Ovary (tissue), 9 donors: Measurements from ENCODE around the gene GRIK4. TPM values are rescaled to one million over a fixed set of nuclear protein-coding genes. Genes with fewer than 3 reads are reported as not detected.
A peak's percentile ranks its signal among the peaks of the same experiment; 100 is the strongest.

Experiments used
- DNase-seq, 5 donors: peaks; one replicate each; pipeline ENCODE4 v3.0.0-alpha.2; 2019 to 2020
- H3K27ac ChIP-seq, 2 donors: fragments of 200-600 bp; one replicate each; pipeline versions ENCODE4 v1.5.1 to v1.8.0; 2019 to 2022
- H3K27me3 ChIP-seq: fragments of 200-600 bp; one replicate; pipeline ENCODE4 v1.8.0; 2022
- H3K36me3 ChIP-seq: fragments of 200-600 bp; sonication (generic); one replicate; pipeline ENCODE4 v1.5.1; 2019
- H3K4me1 ChIP-seq: one replicate; pipeline ENCODE4 v1.8.1; 2013; ENCODE audit warnings: mild to moderate bottlenecking, moderate library complexity; ENCODE audit not compliant: insufficient read depth
- H3K4me3 ChIP-seq: fragments of 200-600 bp; sonication (generic); one replicate; pipeline ENCODE4 v1.5.1; 2017
- H3K9me3 ChIP-seq, 2 donors: fragments of 200-600 bp in 1 of 2; sonication (generic) in 1 of 2; one replicate each; pipeline versions ENCODE4 v1.5.1 to v1.8.1; 2013 to 2019; ENCODE audit warnings: mild to moderate bottlenecking in 1 of 2, moderate library complexity in 1 of 2
- EP300 ChIP-seq: sonication (generic); formaldehyde crosslinking; IDR thresholded peaks from one replicate; pipeline ENCODE4 v1.6.1; 2017; ENCODE audit warnings: antibody characterized with exemption
- POLR2A ChIP-seq: fragments of 450-650 bp; IDR thresholded peaks from one replicate; pipeline ENCODE4 v1.6.1; 2017; ENCODE audit warnings: antibody characterized with exemption, mild to moderate bottlenecking, moderate library complexity
- WGBS, 3 donors: extraction: QIAGEN DNeasy Blood & Tissue Kit in 1 of 3; methylation state at CpG; one replicate each; pipeline versions ENCODE4 v1.1.5 to v1.1.7; 2013 to 2017; 5-methylcytosine and 5-hydroxymethylcytosine counted together
- intact Hi-C, 4 donors: fragments of 100-400 bp; cut with DNase I; formaldehyde crosslinking; loops; one replicate each; pipeline versions ENCODE4 v1.11.0 to v1.15.1; 2022 to 2023
- polyA plus RNA-seq, 2 donors: library from polyadenylated mRNA; stranded (reverse); fragments of 200-250 nt in 1 of 2; fragments of 350-450 nt in 1 of 2; fragmentation: Illumina TruSeq in 1 of 2; extraction: RNeasy Lipid Tissue Mini Kit (QIAGEN cat#74804) in 1 of 2; gene quantifications; one replicate each; pipeline ENCODE4 v1.2.3, GENCODE V29; 2013 to 2014
- total RNA-seq, 7 donors: library from RNA; depleted of rRNA in 2 of 7; stranded (reverse); fragments of >200 nt in 2 of 7; fragmentation: NEBNext Ultra II Directional in 3 of 7; extraction: Animal tissue kit (Norgen Biotek cat#: 25700) in 3 of 7; gene quantifications; one replicate each; pipeline versions ENCODE4 v1.1.0 to v1.2.4, GENCODE V29; 2016 to 2023
- TF ChIP-seq, protein P1 (sequence below), 3 donors: fragments of 450-650 bp in 2 of 3; fragments of 200-600 bp in 1 of 3; IDR thresholded peaks; one replicate each; pipeline versions ENCODE4 v1.5.1 to v1.8.0; 2016 to 2022; ENCODE audit warnings: antibody characterized with exemption in 3 of 3, mild to moderate bottlenecking in 1 of 3
- donor health status: DM: no; HTN: no; CAD: no; lungs with moderate emphysema.
- donor health status: DM: no; HTN: no; CAD: no.
- donor health status: Bipolar disorder and iron deficiency.
- donor health status: DM: yes; HTN: yes; CAD: no.
- donor health status: DM: no; HTN: no; CAD: no.
- donor health status: DM: yes; HTN: yes; CAD: no.

The GRIK4 gene
- total and polyA plus RNA-seq, 9 donors, result 1.3 to 13.4 (median 2.3) TPM

DNA sequence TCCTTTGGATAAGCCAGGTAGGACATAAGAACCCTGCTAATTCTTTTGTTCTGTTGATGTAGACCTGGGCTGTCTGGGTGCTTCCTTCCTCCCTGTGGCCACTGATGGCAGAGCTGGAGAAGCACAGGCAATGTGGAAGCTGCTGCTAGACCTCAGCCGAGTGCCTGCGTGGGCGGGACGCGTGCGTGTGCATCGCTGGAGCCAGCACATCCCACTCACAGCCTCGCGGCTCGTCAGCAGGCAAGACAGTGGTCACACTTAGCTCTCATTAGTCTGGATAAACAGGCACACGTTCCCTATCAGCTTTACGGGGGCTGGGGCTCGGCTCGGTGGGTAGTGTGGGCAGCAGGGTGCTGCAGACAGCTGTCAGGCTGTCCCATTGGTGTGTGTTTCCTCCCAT, 155.7 kb downstream of the GRIK4 start:
- DNase-seq, result peak; percentile 50 to 75 (median 60)
- Histone ChIP-seq H3K4me1 (peaks cover 2% of the 10 kb centered on the region), H3K4me3 (no peak overlapping the region), H3K27ac (no peak overlapping the region), H3K27me3 (no peaks in the 10 kb centered on the region), H3K36me3 (no peaks in the 10 kb centered on the region), H3K9me3 (no peaks in the 10 kb centered on the region)
- WGBS, 3 donors, result 5 to 7% (median 5%) methylated on average over 14 of the region's 14 CpGs
- TF ChIP-seq POLR2A, result no peak
- TF ChIP-seq, protein P1, sequence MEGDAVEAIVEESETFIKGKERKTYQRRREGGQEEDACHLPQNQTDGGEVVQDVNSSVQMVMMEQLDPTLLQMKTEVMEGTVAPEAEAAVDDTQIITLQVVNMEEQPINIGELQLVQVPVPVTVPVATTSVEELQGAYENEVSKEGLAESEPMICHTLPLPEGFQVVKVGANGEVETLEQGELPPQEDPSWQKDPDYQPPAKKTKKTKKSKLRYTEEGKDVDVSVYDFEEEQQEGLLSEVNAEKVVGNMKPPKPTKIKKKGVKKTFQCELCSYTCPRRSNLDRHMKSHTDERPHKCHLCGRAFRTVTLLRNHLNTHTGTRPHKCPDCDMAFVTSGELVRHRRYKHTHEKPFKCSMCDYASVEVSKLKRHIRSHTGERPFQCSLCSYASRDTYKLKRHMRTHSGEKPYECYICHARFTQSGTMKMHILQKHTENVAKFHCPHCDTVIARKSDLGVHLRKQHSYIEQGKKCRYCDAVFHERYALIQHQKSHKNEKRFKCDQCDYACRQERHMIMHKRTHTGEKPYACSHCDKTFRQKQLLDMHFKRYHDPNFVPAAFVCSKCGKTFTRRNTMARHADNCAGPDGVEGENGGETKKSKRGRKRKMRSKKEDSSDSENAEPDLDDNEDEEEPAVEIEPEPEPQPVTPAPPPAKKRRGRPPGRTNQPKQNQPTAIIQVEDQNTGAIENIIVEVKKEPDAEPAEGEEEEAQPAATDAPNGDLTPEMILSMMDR (IDR thresholded peaks at IDR 0.05), result peak in 1 of 3 donors; percentile 8
- intact Hi-C loops, result no loop called here

DNA sequence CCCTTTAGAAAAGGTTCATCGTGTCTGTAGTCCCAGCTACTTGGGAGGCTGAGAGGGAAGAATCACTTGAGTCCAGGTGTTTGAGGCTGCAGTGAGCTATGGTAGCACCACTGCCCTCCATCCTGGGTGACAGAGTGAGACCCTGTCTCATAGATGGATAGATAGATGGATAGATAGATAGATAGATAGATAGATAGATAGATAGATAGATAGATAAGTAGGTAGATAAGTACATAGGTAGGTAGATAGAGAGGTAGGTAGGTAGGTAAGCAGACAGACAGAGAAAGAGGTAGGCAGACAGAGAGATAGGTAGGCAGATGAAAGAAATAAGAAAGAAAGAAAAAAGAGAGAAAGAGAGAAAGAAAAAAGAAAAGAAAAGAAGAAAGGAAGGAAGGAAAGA, 156.4 kb downstream of the GRIK4 start:
- Histone ChIP-seq H3K36me3 (no peaks in the 10 kb centered on the region), H3K4me1 (peaks cover 2% of the 10 kb centered on the region), H3K4me3 (no peak overlapping the region), H3K27ac (no peak overlapping the region), H3K9me3 (no peaks in the 10 kb centered on the region), H3K27me3 (no peaks in the 10 kb centered on the region)
- TF ChIP-seq, protein P1 (IDR thresholded peaks at IDR 0.05), result no peak
- TF ChIP-seq POLR2A (no peak), EP300 (no peak)
- intact Hi-C loops, result no loop called here
- 58 to 90% (median 75%) methylated on average over 1 of the region's 1 CpG for WGBS, 3 donors
- DNase-seq, result no peak

DNA sequence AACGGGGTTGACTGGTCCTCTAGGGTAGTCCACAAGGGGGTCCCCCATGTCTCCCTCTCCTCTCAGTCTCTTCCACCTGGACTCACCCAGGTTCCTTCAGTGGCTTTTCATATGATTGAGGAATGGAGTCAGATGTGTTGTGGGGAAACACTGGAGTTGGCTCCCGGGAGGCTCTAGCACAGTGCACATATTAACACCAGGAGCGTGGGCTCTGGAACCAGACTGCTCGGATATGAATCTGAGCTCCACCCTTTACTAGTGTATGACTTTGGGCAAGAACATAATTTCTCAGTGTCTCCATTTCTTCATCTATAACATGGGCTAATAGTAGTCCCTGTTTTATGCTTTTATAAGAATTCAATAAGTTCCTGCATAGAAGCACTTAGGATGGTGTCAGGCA, 157.0 kb downstream of the GRIK4 start:
- 77 to 87% (median 80%) methylated on average over 4 of the region's 4 CpGs for WGBS, 3 donors
- Histone ChIP-seq H3K27ac (no peak overlapping the region), H3K27me3 (no peaks in the 10 kb centered on the region), H3K36me3 (no peaks in the 10 kb centered on the region), H3K4me1 (peaks cover 2% of the 10 kb centered on the region), H3K9me3 (no peaks in the 10 kb centered on the region), H3K4me3 (no peak overlapping the region)
- intact Hi-C loops, result no loop called here
- TF ChIP-seq EP300 (no peak), POLR2A (no peak)
- TF ChIP-seq, protein P1 (IDR thresholded peaks at IDR 0.05), result no peak
- no peak for DNase-seq

DNA sequence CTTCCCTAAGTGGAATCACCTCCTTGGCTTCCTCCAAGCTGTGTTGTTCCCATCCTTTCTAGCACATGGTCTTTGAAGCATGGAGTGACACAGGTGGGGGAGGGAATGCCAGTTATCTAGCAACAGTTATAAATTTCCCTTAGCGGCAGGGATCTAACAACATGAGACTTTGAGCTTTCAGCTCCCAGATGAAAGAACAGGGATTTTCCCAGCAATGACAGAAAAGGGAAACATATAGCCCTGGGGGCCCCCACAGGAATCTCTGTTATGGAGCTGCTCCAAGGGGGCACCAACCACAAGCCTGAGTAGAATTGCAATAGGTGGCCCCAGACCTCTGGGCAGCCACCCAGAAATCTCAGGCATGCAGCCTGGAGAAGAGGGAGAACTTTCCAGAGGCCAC, 163.0 kb downstream of the GRIK4 start:
- no peak for DNase-seq
- H3K27ac ChIP-seq, result no peak overlapping the region
- H3K9me3 ChIP-seq, result no peaks in the 10 kb centered on the region
- intact Hi-C loops, result no loop called here
- H3K4me3 ChIP-seq, result no peak overlapping the region
- H3K36me3 ChIP-seq, result no peaks in the 10 kb centered on the region
- H3K4me1 ChIP-seq, result peaks cover 2% of the 10 kb centered on the region
- 5 to 15% (median 12%) methylated on average over 1 of the region's 1 CpG for WGBS, 3 donors
- no peak for TF ChIP-seq POLR2A
- TF ChIP-seq, protein P1 (IDR thresholded peaks at IDR 0.05), result no peak
- no peak for TF ChIP-seq EP300
- H3K27me3 ChIP-seq, result no peaks in the 10 kb centered on the region

DNA sequence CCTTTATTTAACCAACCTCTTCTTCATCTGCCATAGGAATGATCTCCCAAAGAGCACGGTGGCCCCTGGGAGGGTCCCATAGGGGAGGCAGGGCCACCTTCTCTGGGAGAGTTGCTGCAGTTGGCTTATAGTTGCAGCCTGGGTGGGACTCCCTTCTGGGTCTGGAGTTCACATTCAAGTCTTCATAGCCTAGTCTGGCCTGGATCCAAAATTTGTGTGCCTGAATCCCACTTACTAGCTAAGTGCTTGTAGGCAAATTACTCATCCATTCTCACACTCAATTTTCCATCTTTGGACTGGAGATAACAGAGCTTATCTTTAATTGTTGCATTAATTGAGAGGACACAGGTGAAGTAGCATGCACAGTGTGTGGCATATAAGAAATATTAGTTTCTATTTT, 163.6 kb downstream of the GRIK4 start:
- TF ChIP-seq, protein P1 (IDR thresholded peaks at IDR 0.05), result no peak
- TF ChIP-seq POLR2A (no peak), EP300 (no peak)
- WGBS, 3 donors, result 65 to 79% (median 68%) methylated on average over 1 of the region's 1 CpG
- Histone ChIP-seq H3K27me3 (no peaks in the 10 kb centered on the region), H3K9me3 (no peaks in the 10 kb centered on the region), H3K4me1 (peaks cover 2% of the 10 kb centered on the region), H3K27ac (no peak overlapping the region), H3K4me3 (no peak overlapping the region), H3K36me3 (no peaks in the 10 kb centered on the region)
- no peak for DNase-seq
- intact Hi-C loops, result no loop called here
